Measurements from ENCODE around the gene ARMC2.

Gene ARMC2

DNA sequence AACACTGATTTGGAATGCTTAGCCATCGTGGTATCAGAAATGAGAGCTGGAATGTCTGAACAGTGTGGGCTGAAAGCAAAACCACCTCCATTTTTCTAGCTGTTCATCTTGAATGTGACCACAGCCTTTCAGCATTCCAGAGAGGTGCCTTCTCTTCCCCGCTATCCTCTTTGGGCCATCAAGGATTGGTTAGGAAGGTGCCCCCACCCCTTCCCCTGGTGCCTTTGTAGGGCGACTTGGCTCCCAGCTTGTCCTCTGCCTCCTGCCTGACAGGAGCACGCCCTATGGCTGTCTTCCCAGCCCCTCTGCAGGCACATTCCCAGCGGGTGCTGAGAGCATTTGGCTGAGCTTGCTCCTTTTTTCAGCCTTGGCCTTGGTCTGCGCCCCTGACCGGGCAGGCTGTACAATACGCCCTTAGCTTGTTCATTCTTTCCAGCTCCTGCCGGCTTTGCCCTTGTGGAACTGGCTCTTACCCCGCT is 97.5 kb downstream of the ARMC2 start:
- Histone ChIP-seq H3K9me3 (no peaks in the 10 kb centered on the region), H3K4me3 (no peak overlapping the region), H3K4me2 (peak overlapping the region; percentile 36), H3K9ac (no peak overlapping the region), H3K4me1 (peaks cover 81% of the 10 kb centered on the region), H4K20me1 (no peaks in the 10 kb centered on the region), H3K27ac (no peak overlapping the region), H3K36me3 (no peaks in the 10 kb centered on the region), H3K27me3 (no peaks in the 10 kb centered on the region)
- TF ChIP-seq Cebpa-rat (IDR thresholded peaks at IDR 0.05), result no peak

DNA sequence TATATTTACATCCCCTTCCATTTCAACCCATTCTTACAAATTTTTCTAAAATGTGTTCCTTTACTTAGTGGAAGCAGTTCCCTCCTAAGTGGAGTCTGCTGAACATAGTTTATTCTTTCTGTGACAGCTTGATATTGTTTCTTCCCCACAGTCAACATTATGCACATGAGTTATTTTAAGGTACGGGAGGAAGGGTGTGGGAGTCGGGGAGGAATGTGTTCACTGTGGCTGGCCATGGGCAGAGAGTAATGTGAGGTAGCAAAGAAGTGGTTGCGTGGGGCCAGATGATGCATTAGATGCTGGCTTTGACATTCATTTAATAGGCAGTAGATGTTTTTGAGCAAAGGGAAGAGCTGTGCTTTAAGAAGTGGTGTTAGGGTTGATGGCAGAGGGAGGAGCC is 98.5 kb downstream of the ARMC2 start:
- H3K36me3 ChIP-seq, result no peaks in the 10 kb centered on the region
- peak overlapping the region; percentile 81 for H3K4me2 ChIP-seq
- H3K9me3 ChIP-seq, result no peaks in the 10 kb centered on the region

DNA sequence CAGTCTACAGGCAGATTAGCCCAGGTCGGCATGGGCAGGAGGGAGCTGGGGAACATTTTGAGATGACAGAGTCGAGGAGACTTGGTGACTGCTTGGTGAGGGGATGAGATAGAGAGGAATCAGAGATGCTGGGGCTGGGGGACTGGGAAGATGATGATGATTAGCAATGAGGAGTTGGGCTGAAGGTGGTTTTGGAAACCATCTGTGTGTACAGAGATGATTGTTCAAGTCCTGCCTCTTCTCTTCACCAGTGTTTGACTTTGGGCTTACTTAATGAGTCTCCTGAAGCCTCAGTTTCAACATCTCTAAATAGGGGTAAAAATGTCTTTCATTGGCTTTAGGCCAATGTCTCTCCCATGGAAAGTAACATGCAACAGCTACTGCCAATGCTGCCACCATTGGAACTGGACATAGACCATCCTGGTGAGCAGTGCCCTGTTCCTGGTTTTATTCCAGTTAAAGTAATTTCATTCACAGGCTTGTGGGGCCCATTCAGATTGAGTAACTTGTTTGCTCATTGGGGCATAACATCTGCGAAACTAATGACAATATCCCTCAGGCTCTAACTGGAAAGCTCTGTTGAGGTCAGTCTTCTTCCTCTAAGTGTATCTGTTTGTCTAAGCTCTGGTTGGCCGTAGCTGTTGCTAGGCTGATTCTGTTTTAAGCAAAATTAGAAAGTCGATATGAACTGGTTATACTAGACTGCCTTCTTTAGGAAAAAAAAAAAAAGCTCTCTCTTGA is 99.1 kb downstream of the ARMC2 start:
- Histone ChIP-seq H3K9ac (no peak overlapping the region), H3K27ac (no peak overlapping the region), H3K4me2 (peak overlapping the region; percentile 81)

More for the DNA sequence above, 98.5 kb downstream of the ARMC2 start:
- Histone ChIP-seq H3K4me1 (peaks cover 81% of the 10 kb centered on the region), H3K9ac (no peak overlapping the region), H4K20me1 (no peaks in the 10 kb centered on the region), H3K27ac (no peak overlapping the region), H3K4me3 (no peak overlapping the region), H3K27me3 (no peaks in the 10 kb centered on the region)
- no peak for TF ChIP-seq Cebpa-rat (IDR thresholded peaks at IDR 0.05)

DNA sequence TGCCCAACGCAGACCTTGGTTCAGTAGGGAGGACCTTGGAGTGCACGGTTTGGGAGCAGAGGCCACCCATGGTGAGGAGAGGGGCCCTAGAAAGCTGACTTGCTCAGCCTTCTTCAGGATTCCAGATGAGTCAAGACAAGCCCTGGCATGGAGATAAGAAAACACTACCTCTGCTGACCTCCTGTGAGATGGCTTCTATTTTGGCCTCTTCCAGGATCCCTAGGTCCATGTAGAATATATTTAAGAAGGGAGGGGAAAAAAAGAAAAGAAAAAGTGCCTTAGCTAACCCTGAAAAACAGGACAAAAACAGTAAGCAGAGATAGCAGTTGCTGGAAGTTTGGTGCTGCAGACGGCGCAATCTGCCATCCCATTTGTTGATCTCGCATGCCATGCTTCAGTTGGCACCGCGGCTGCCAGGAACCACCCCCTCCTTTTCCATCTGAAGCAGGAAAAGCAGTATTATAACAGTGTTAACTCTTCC is 100.0 kb downstream of the ARMC2 start:
- no peaks in the 10 kb centered on the region for H3K36me3 ChIP-seq
- peak overlapping the region; percentile 39 for H3K9ac ChIP-seq
- no peaks in the 10 kb centered on the region for H3K27me3 ChIP-seq
- H3K4me2 ChIP-seq, result peak overlapping the region; percentile 81
- H3K4me3 ChIP-seq, result peak overlapping the region; percentile 16; the same call in 1 of the 2 replicates
- no peak for TF ChIP-seq Cebpa-rat (IDR thresholded peaks at IDR 0.05)
- peaks cover 66% of the 10 kb centered on the region for H3K4me1 ChIP-seq
- peak overlapping the region; percentile 73 for H3K27ac ChIP-seq
- H4K20me1 ChIP-seq, result no peaks in the 10 kb centered on the region
- no peaks in the 10 kb centered on the region for H3K9me3 ChIP-seq

More for the DNA sequence above, 99.1 kb downstream of the ARMC2 start:
- Histone ChIP-seq H3K4me3 (no peak overlapping the region), H3K9me3 (no peaks in the 10 kb centered on the region), H3K36me3 (no peaks in the 10 kb centered on the region), H3K4me1 (peaks cover 76% of the 10 kb centered on the region), H4K20me1 (no peaks in the 10 kb centered on the region), H3K27me3 (no peaks in the 10 kb centered on the region)
- TF ChIP-seq Cebpa-rat (IDR thresholded peaks at IDR 0.05), result no peak

DNA sequence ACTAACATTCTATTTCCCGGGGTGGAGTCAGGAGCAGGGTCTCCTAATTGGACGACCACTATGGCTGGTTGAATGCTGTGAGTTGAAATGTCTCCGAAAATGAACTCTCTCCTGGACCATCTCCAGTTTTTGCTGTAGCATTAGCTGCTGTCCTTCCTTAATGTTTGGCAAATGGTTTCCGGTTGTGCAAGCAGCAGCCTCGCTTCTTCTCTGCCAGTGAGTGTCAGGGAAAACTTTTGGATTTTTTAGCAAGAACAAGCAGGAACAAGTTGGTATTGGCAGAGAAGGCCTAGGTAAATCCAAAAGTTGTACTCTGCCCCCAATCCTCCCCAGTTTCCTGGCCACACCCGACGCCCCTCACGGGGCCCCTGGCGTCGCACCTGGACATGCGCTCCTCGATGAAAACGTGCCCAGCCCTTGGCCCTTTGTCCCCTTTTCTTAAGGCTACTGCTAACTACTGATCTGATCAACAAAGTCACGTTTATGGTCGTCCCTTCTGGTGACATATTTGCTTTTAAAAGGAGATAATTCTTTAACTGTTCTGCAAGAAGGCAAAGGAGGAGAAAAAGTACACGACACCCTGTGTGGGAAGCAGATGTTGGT is 103.2 kb downstream of the ARMC2 start:
- no peaks in the 10 kb centered on the region for H4K20me1 ChIP-seq
- no peak overlapping the region for H3K4me2 ChIP-seq
- H3K4me1 ChIP-seq, result peaks cover 34% of the 10 kb centered on the region
- H3K9ac ChIP-seq, result no peak overlapping the region
- no peaks in the 10 kb centered on the region for H3K36me3 ChIP-seq
- no peaks in the 10 kb centered on the region for H3K9me3 ChIP-seq
- no peak for TF ChIP-seq Cebpa-rat (IDR thresholded peaks at IDR 0.05)
- H3K27ac ChIP-seq, result no peak overlapping the region
- no peaks in the 10 kb centered on the region for H3K27me3 ChIP-seq
- no peak overlapping the region for H3K4me3 ChIP-seq

DNA sequence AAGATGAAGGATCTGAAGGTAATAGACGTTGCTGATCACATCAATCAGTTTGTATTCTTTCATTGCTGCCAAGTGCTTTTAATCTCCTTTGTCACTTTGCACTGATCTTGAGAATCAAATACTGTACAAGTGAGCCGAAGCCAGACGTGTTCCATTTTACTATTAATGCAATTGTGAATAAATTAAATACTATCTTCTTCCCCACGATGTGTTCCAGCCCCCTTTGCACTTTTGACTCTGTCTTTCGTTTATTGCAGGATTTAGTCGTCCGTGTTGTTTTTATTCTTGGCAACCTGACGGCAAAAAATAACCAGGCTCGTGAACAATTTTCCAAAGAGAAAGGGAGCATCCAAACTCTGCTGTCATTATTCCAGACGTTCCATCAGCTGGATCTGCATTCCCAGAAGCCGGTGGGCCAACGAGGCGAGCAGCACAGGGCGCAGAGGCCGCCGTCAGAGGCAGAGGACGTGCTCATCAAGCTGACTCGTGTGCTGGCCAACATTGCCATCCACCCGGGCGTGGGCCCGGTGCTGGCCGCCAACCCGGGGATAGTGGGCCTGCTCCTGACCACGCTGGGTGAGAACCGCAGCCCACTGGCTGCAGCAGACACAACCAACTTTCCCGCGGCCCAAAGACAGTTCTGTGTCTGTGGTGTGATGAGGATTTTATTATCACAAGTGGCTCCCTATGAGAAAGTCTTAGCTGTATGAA is 104.7 kb downstream of the ARMC2 start:
- Histone ChIP-seq H3K4me3 (no peak overlapping the region), H3K36me3 (no peaks in the 10 kb centered on the region), H3K27me3 (no peaks in the 10 kb centered on the region), H3K4me1 (peaks cover 19% of the 10 kb centered on the region), H3K9ac (no peak overlapping the region), H3K27ac (no peak overlapping the region), H3K4me2 (no peak overlapping the region), H3K9me3 (no peaks in the 10 kb centered on the region), H4K20me1 (no peaks in the 10 kb centered on the region)
- TF ChIP-seq Cebpa-rat (IDR thresholded peaks at IDR 0.05), result no peak

DNA sequence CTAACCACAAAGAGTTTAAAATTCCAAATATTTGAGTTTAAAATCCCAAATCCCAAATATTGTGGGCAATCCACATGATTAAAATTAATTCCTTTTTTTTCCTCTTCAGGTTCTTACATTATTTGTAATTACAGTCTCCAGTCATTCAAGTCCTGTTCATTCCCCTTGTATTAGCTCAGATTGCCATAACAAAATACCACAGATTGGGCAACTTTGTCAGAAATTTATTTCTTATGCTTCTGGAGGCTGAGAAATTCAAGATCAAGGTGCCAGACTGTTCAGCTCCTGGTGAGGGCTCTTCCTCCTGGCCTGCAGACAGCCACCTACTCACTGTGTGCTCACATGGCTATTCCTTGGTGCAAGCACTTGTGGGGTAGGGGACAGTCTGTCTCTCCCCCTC is 105.5 kb downstream of the ARMC2 start:
- no peaks in the 10 kb centered on the region for H3K9me3 ChIP-seq
- no peak overlapping the region for H3K27ac ChIP-seq
- no peak overlapping the region for H3K9ac ChIP-seq
- no peak overlapping the region for H3K4me2 ChIP-seq
- H3K27me3 ChIP-seq, result no peaks in the 10 kb centered on the region
- H3K4me1 ChIP-seq, result peaks cover 16% of the 10 kb centered on the region
- no peak for TF ChIP-seq Cebpa-rat (IDR thresholded peaks at IDR 0.05)
- H3K4me3 ChIP-seq, result no peak overlapping the region
- no peaks in the 10 kb centered on the region for H3K36me3 ChIP-seq
- H4K20me1 ChIP-seq, result no peaks in the 10 kb centered on the region

DNA sequence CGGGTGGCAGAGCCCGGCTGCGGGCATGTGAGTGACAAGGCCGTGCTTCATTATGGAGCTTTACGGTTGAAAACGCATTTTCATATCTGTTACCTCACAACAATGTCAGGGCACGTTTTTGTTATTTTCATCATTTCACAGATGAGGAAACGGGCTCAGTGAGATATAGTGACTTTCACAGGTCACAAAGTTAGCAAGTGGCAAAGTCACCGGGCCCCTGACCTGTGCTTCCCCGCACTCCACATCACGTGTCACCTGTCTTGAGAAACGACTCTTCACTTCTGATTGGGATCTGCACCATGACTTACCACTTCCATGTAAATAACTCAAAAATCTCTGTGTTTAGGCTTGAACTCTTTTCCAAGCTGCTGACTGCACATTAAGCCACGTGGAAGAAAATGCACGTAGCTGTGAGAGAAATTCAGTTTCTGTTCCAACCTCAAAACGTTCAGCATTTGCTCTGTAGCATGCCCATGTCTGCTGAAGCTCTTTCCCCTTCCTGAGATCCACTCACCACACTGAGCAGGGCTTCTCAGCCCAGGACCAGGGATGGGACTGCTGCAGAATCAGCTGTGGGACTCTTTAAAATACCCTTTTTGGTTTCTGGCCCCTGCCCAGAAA is 107.2 kb downstream of the ARMC2 start:
- H3K4me1 ChIP-seq, result peaks cover 21% of the 10 kb centered on the region
- H3K9me3 ChIP-seq, result no peaks in the 10 kb centered on the region
- H3K27ac ChIP-seq, result no peak overlapping the region
- no peaks in the 10 kb centered on the region for H4K20me1 ChIP-seq
- H3K9ac ChIP-seq, result no peak overlapping the region
- no peaks in the 10 kb centered on the region for H3K36me3 ChIP-seq
- H3K4me3 ChIP-seq, result no peak overlapping the region
- H3K27me3 ChIP-seq, result no peaks in the 10 kb centered on the region
- TF ChIP-seq Cebpa-rat (IDR thresholded peaks at IDR 0.05), result no peak
- no peak overlapping the region for H3K4me2 ChIP-seq

DNA sequence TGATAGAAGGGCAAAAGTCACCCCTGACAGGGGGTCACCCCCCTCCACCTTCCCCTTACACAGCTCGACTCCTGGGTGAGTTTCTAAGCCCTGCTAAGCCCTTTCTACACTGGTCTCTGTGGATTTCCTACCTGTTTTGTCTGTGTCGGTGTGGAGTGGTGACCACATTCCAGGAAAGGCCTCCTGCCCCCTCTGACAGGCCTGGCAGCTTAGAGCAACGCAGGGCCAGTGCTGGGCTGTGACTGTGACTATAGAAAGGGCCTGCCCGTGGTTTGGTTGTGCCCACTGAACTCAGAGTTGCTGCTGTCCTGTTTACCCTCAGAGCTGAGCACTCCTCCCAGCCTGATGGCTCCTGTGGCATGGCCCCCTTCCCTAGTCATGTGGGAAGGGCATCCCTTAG is 109.0 kb downstream of the ARMC2 start:
- Histone ChIP-seq H3K27ac (no peak overlapping the region), H3K4me1 (peaks cover 21% of the 10 kb centered on the region), H3K9ac (no peak overlapping the region), H3K9me3 (no peaks in the 10 kb centered on the region), H3K36me3 (no peaks in the 10 kb centered on the region), H4K20me1 (no peaks in the 10 kb centered on the region), H3K4me3 (no peak overlapping the region), H3K4me2 (no peak overlapping the region), H3K27me3 (no peaks in the 10 kb centered on the region)
- no peak for TF ChIP-seq Cebpa-rat (IDR thresholded peaks at IDR 0.05)

Measured in BLaER1 (cell line).